Measurements from ENCODE around the gene KCNT1. TPM values are rescaled to one million over a fixed set of nuclear protein-coding genes. Genes with fewer than 3 reads are reported as not detected.

The KCNT1 gene
- total RNA-seq, 1 experiment from 2014 or later: 0.17 TPM

GRCh38 chr9:135770771-135771170 is 68.8 kb downstream of the KCNT1 start:
- no peak for ATAC-seq

More at GRCh38 chr9:135770771-135771170, 68.8 kb downstream of the KCNT1 start:
- H2AFZ ChIP-seq (ENCODE audit: low read depth, low read length, poor library complexity, severe bottlenecking): no peak overlapping the region
- no peaks in the 10 kb centered on the region for H3K36me3 ChIP-seq (ENCODE audit: control insufficient read depth in 1 of 2, insufficient read depth in 2 of 2, low read length in 2 of 2)
- TF ChIP-seq EZH2 (IDR thresholded peaks at IDR 0.05): no peak
- no peak for TF ChIP-seq SRF (IDR thresholded peaks at IDR 0.05; ENCODE audit: low read depth)
- TF ChIP-seq POLR2A (IDR thresholded peaks at IDR 0.05; ENCODE audit: borderline replicate concordance, extremely low read depth, insufficient read depth, insufficient read length): no peak
- no peak for TF ChIP-seq CBX3 (IDR thresholded peaks at IDR 0.05; ENCODE audit: low read depth)
- no peak for TF ChIP-seq EZH2phosphoT487 (IDR thresholded peaks at IDR 0.05; ENCODE audit: borderline replicate concordance)
- no peak for TF ChIP-seq CEBPB (IDR thresholded peaks at IDR 0.05; ENCODE audit: low read depth)
- TF ChIP-seq EGR1 (IDR thresholded peaks at IDR 0.05; ENCODE audit: low read depth): no peak
- no peak for TF ChIP-seq RAD21 (IDR thresholded peaks at IDR 0.05; ENCODE audit: low read depth)
- no peak for TF ChIP-seq ZFX (IDR thresholded peaks at IDR 0.05)
- TF ChIP-seq MAX (IDR thresholded peaks at IDR 0.05): no peak
- TF ChIP-seq ELF1 (IDR thresholded peaks at IDR 0.05; ENCODE audit: borderline replicate concordance, low read depth): no peak
- no peak for TF ChIP-seq REST (IDR thresholded peaks at IDR 0.05; ENCODE audit: low read depth)
- TF ChIP-seq ZNF274 (IDR thresholded peaks at IDR 0.05; ENCODE audit: low read depth, low read length): no peak
- no peak for TF ChIP-seq TCF7L2 (IDR thresholded peaks at IDR 0.05; ENCODE audit: borderline replicate concordance, extremely low read depth, insufficient read depth, insufficient read length)
- no peak for TF ChIP-seq SP1 (IDR thresholded peaks at IDR 0.05; ENCODE audit: low read depth)
- TF ChIP-seq YY1 (IDR thresholded peaks at IDR 0.05; ENCODE audit: extremely low read depth, insufficient replicate concordance, low read depth, low read length): no peak
- no peak for TF ChIP-seq ZBTB33 (IDR thresholded peaks at IDR 0.05; ENCODE audit: extremely low read depth, insufficient replicate concordance, low read length)
- TF ChIP-seq SIN3A (IDR thresholded peaks at IDR 0.05; ENCODE audit: low read depth): no peak
- no peak overlapping the region for H3K4me2 ChIP-seq (ENCODE audit: low read length)
- no peak overlapping the region for H3K9ac ChIP-seq (ENCODE audit: low read length)
- DNase-seq (ENCODE audit: low read depth, low spot score): no peak
- no peaks in the 10 kb centered on the region for H3K9me2 ChIP-seq (ENCODE audit: insufficient read depth)
- H3K79me2 ChIP-seq (ENCODE audit: insufficient read depth, low read length): no peaks in the 10 kb centered on the region
- no peak overlapping the region for H3K4me3 ChIP-seq (replicated peaks in 1 of 2; ENCODE audit: low read depth in 1 of 2, low read length in 2 of 2)
- no peak overlapping the region for H3K27ac ChIP-seq (ENCODE audit: low read depth, low read length)
- no TSS peak for BruUV-seq (replicated peaks)
- H3K27me3 ChIP-seq (ENCODE audit: insufficient read depth, low read length): no peaks in the 10 kb centered on the region
- RAD21 ChIA-PET (ENCODE audit: low non-redundant PET in 1 of 2, low total read pairs in 2 of 2, uncharacterized antibody in 2 of 2, unreplicated experiment in 2 of 2): no interaction called here
- no peaks in the 10 kb centered on the region for H4K20me1 ChIP-seq (ENCODE audit: insufficient read depth)
- no peaks in the 10 kb centered on the region for H3K4me1 ChIP-seq (ENCODE audit: control insufficient read depth in 1 of 2, insufficient read depth in 2 of 2, low read length in 2 of 2)
- CTCF ChIA-PET: no interaction called here
- peaks cover 5 to 8% of the 10 kb centered on the region in 2 experiments; a peak in 2 of 4 replicates for H3K9me3 ChIP-seq (ENCODE audit: control insufficient read depth in 1 of 2, insufficient read depth in 1 of 2, low read depth in 1 of 2, low read length in 2 of 2)
- intact Hi-C loops (cut with micrococcal nuclease): no loop called here
- POLR2A ChIA-PET: no interaction called here

Data from HCT116 (cell line).